GM19455 (cell line): ENCODE measurements around the gene CFAP57.

ENCODE experiments used
- ATAC-seq: cut with Tn5 transposase; IDR thresholded peaks from one replicate; pipeline ENCODE4 v1.9.1; 2021; ENCODE audit not compliant: unreplicated experiment

CFAP57 gene

GRCh38 chr1:43293896-43294760 is 122.0 kb downstream of the CFAP57 start:
- ATAC-seq = no peak

- no peak for ATAC-seq
These were observed 122.6 kb downstream of the CFAP57 start for GRCh38 chr1:43294761-43295160.

GRCh38 chr1:43296207-43296606 is 124.1 kb downstream of the CFAP57 start:
- no peak for ATAC-seq

GRCh38 chr1:43298055-43298454 is 125.9 kb downstream of the CFAP57 start:
- no peak for ATAC-seq

GRCh38 chr1:43299101-43299500 is 127.0 kb downstream of the CFAP57 start:
- no peak for ATAC-seq

- no peak for ATAC-seq
These were observed 128.4 kb downstream of the CFAP57 start, which contains the start of gene TIE1 for GRCh38 chr1:43300378-43301094. TSS of gene TIE1 (plus strand) at chr1:43300982. CDS start at chr1:43301072, 90 bp downstream.

GRCh38 chr1:43302201-43302600 is 130.1 kb downstream of the CFAP57 start:
- no peak for ATAC-seq

- ATAC-seq = no peak
These were observed 130.8 kb downstream of the CFAP57 start for GRCh38 chr1:43302721-43303470.

- no peak for ATAC-seq
These were observed 131.6 kb downstream of the CFAP57 start for GRCh38 chr1:43303471-43304313.
